BE2C (cell line): Measurements from ENCODE around the gene CFAP65.

Experiments
- DNase-seq: peaks from one replicate; pipeline ENCODE4 v3.0.0-alpha.2; 2020
- H3K27me3 ChIP-seq: fragments of 250-450 bp; sonication (Bioruptor Pico); 2 replicates; pipeline ENCODE4 v1.5.1; 2020; ENCODE audit warnings: mild to moderate bottlenecking
- H3K36me3 ChIP-seq: fragments of 250-450 bp; sonication (Bioruptor Pico); 2 replicates; pipeline ENCODE4 v1.5.1; 2020; ENCODE audit warnings: mild to moderate bottlenecking
- H3K4me1 ChIP-seq: fragments of 250-450 bp; sonication (Bioruptor Pico); 2 replicates; pipeline ENCODE4 v1.5.1; 2020
- H3K4me3 ChIP-seq: 2 replicates; pipeline ENCODE4 v1.5.1; 2011; ENCODE audit warnings: low read depth, low read length
- H3K9me3 ChIP-seq: fragments of 250-450 bp; sonication (Bioruptor Pico); 2 replicates; pipeline ENCODE4 v1.5.1; 2020
- CTCF ChIP-seq: IDR thresholded peaks from 2 replicates; pipeline ENCODE4 v1.5.1; 2012; ENCODE audit warnings: mild to moderate bottlenecking, low read depth, low read length

The CFAP65 gene

GRCh38 chr2:218990052-218990451 is 51.3 kb downstream of the CFAP65 start:
- Histone ChIP-seq H3K27me3 (no peaks in the 10 kb centered on the region), H3K36me3 (no peaks in the 10 kb centered on the region), H3K4me3 (no peak overlapping the region), H3K4me1 (peaks cover 26% of the 10 kb centered on the region), H3K9me3 (no peaks in the 10 kb centered on the region)
- no peak for TF ChIP-seq CTCF
- no peak for DNase-seq

GRCh38 chr2:218988650-218989049 is 52.7 kb downstream of the CFAP65 start:
- Histone ChIP-seq H3K4me1 (peaks cover 26% of the 10 kb centered on the region), H3K9me3 (no peaks in the 10 kb centered on the region), H3K4me3 (no peak overlapping the region), H3K27me3 (no peaks in the 10 kb centered on the region), H3K36me3 (no peaks in the 10 kb centered on the region)
- peak; percentile 44 for DNase-seq
- TF ChIP-seq CTCF, result no peak

GRCh38 chr2:218988164-218988563 is 53.2 kb downstream of the CFAP65 start:
- no peak for TF ChIP-seq CTCF
- Histone ChIP-seq H3K4me1 (peaks cover 26% of the 10 kb centered on the region), H3K27me3 (no peaks in the 10 kb centered on the region), H3K9me3 (no peaks in the 10 kb centered on the region), H3K4me3 (no peak overlapping the region), H3K36me3 (peaks cover 4% of the 10 kb centered on the region)
- no peak for DNase-seq

GRCh38 chr2:218986148-218986761 is 55.1 kb downstream of the CFAP65 start:
- no peak for TF ChIP-seq CTCF
- peaks cover 3% of the 10 kb centered on the region; the same call in 1 of the 2 replicates for H3K27me3 ChIP-seq
- H3K4me1 ChIP-seq, result peaks cover 19% of the 10 kb centered on the region
- peak overlapping the region; percentile 96 for H3K4me3 ChIP-seq
- peaks cover 23% of the 10 kb centered on the region for H3K36me3 ChIP-seq
- no peak for DNase-seq
- no peaks in the 10 kb centered on the region for H3K9me3 ChIP-seq

GRCh38 chr2:218985325-218986091 is 55.8 kb downstream of the CFAP65 start:
- peaks cover 3% of the 10 kb centered on the region; the same call in 1 of the 2 replicates for H3K27me3 ChIP-seq
- peaks cover 26% of the 10 kb centered on the region for H3K36me3 ChIP-seq
- no peak for TF ChIP-seq CTCF
- DNase-seq, result peak; percentile 90
- no peaks in the 10 kb centered on the region for H3K9me3 ChIP-seq
- H3K4me1 ChIP-seq, result peaks cover 23% of the 10 kb centered on the region
- peak overlapping the region; percentile 96 for H3K4me3 ChIP-seq

- no peaks in the 10 kb centered on the region for H3K9me3 ChIP-seq
- peak within 1 kb of the TSS; percentile 96 for H3K4me3 ChIP-seq
- TF ChIP-seq CTCF, result no peak
- H3K4me1 ChIP-seq, result peaks cover 23% of the 10 kb centered on the region
- peak; percentile 71 for DNase-seq
- peaks cover 3% of the 10 kb centered on the region; the same call in 1 of the 2 replicates for H3K27me3 ChIP-seq
- peaks cover 26% of the 10 kb centered on the region for H3K36me3 ChIP-seq
These were observed 56.3 kb downstream of the CFAP65 start, which contains the start of gene FEV for GRCh38 chr2:218985021-218985324. Gene FEV (minus strand): TSS chr2:218985184. CDS start chr2:218985075, 109 bp downstream.
